SK-N-SH treated with all-trans-retinoic acid at 6 μM for 48 hours (cell line): ENCODE data around the gene RAPGEF5.

ENCODE experiments used
- ATAC-seq: fragments of 200-7000 bp; cut with Tn5 transposase; 3 replicates; pipeline ENCODE4 v1.9.1; 2020; ENCODE audit warnings: mild to moderate bottlenecking, moderate library complexity
- ARNTL ChIP-seq: fragments of 450-650 bp; formaldehyde crosslinking; IDR thresholded peaks from 2 replicates; pipeline ENCODE4 v1.5.0; 2020; ENCODE audit warnings: low read depth, mild to moderate bottlenecking, moderate library complexity, borderline replicate concordance
- BACH2 ChIP-seq: fragments of 250-450 bp; sonication (Bioruptor Pico); IDR thresholded peaks from 2 replicates; pipeline ENCODE4 v1.9.0; 2021; ENCODE audit warnings: mild to moderate bottlenecking, borderline replicate concordance
- CSDC2 ChIP-seq: fragments of 250-450 bp; sonication (Bioruptor Pico); IDR thresholded peaks from 2 replicates; pipeline ENCODE4 v1.5.0; 2020; ENCODE audit warnings: mild to moderate bottlenecking, moderate library complexity
- CSRNP3 ChIP-seq: fragments of 250-450 bp; sonication (Bioruptor Pico); IDR thresholded peaks from 2 replicates; pipeline ENCODE4 v1.5.1; 2021; ENCODE audit warnings: mild to moderate bottlenecking, moderate library complexity
- ESRRG ChIP-seq: fragments of 250-450 bp; sonication (Bioruptor Pico); IDR thresholded peaks from 2 replicates; pipeline ENCODE4 v1.6.1; 2021; ENCODE audit warnings: mild to moderate bottlenecking
- OSR1 ChIP-seq: fragments of 250-450 bp; sonication (Bioruptor Pico); IDR thresholded peaks from 2 replicates; pipeline ENCODE4 v1.8.0; 2022; ENCODE audit warnings: moderate library complexity, mild to moderate bottlenecking, inconsistent platforms
- PPARA ChIP-seq: fragments of 250-450 bp; sonication (Bioruptor Pico); IDR thresholded peaks from 2 replicates; pipeline ENCODE4 v1.5.0; 2020; ENCODE audit warnings: mild to moderate bottlenecking, borderline replicate concordance
- RARB ChIP-seq: fragments of 250-450 bp; sonication (Bioruptor Pico); IDR thresholded peaks from 2 replicates; pipeline ENCODE4 v1.8.0; 2021; ENCODE audit warnings: mild to moderate bottlenecking, moderate library complexity
- SNAI2 ChIP-seq: fragments of 250-450 bp; sonication (Bioruptor Pico); IDR thresholded peaks from 2 replicates; pipeline ENCODE4 v1.5.0; 2020; ENCODE audit warnings: mild to moderate bottlenecking, moderate library complexity
- TCF4 ChIP-seq: fragments of 250-450 bp; sonication (Bioruptor Pico); IDR thresholded peaks from 2 replicates; pipeline ENCODE4 v1.8.0; 2021; ENCODE audit warnings: mild to moderate bottlenecking, moderate library complexity, borderline replicate concordance
- TOX ChIP-seq: fragments of 250-450 bp; sonication (Bioruptor Pico); IDR thresholded peaks from 2 replicates; pipeline ENCODE4 v1.8.0; 2021; ENCODE audit warnings: mild to moderate bottlenecking, moderate library complexity, borderline replicate concordance
- ZC3H10 ChIP-seq: fragments of 250-450 bp; sonication (Bioruptor Pico); IDR thresholded peaks from 2 replicates; pipeline ENCODE4 v1.5.1; 2021; ENCODE audit warnings: mild to moderate bottlenecking, moderate library complexity
- ZFP30 ChIP-seq: fragments of 450-650 bp; formaldehyde crosslinking; IDR thresholded peaks from 2 replicates; pipeline ENCODE4 v1.5.0; 2022; ENCODE audit warnings: mild to moderate bottlenecking, moderate library complexity
- ZNF565 ChIP-seq: fragments of 450-650 bp; formaldehyde crosslinking; conservative IDR thresholded peaks from 2 replicates; pipeline ENCODE4 v1.5.0; 2020; ENCODE audit warnings: low read depth, mild to moderate bottlenecking, moderate library complexity
- TF ChIP-seq, protein P1 (sequence below): fragments of 250-450 bp; sonication (Bioruptor Pico); IDR thresholded peaks from 2 replicates; pipeline ENCODE4 v1.5.1; 2020; ENCODE audit warnings: low read depth, mild to moderate bottlenecking, moderate library complexity
- TF ChIP-seq, protein P2 (sequence below): fragments of 250-450 bp; sonication (Bioruptor Pico); IDR thresholded peaks from 2 replicates; pipeline ENCODE4 v1.5.0; 2020; ENCODE audit warnings: mild to moderate bottlenecking, moderate library complexity
- TF ChIP-seq, protein P3 (sequence below): fragments of 250-450 bp; sonication (Bioruptor Pico); IDR thresholded peaks from 2 replicates; pipeline ENCODE4 v1.8.0; 2021; ENCODE audit warnings: low read depth, mild to moderate bottlenecking, moderate library complexity, borderline replicate concordance

Gene RAPGEF5

GRCh38 chr7:22200777-22201176 is 156.2 kb downstream of the RAPGEF5 start:
- no peak for TF ChIP-seq ZFP30
- TF ChIP-seq TOX (CRISPR knock-in tag), result no peak
- TF ChIP-seq CSDC2 (CRISPR knock-in tag), result no peak
- TF ChIP-seq, protein P1, sequence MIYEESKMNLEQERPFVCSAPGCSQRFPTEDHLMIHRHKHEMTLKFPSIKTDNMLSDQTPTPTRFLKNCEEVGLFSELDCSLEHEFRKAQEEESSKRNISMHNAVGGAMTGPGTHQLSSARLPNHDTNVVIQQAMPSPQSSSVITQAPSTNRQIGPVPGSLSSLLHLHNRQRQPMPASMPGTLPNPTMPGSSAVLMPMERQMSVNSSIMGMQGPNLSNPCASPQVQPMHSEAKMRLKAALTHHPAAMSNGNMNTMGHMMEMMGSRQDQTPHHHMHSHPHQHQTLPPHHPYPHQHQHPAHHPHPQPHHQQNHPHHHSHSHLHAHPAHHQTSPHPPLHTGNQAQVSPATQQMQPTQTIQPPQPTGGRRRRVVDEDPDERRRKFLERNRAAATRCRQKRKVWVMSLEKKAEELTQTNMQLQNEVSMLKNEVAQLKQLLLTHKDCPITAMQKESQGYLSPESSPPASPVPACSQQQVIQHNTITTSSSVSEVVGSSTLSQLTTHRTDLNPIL (CRISPR knock-in tag), result no peak
- no peak for TF ChIP-seq ARNTL (CRISPR knock-in tag)
- TF ChIP-seq, protein P2, sequence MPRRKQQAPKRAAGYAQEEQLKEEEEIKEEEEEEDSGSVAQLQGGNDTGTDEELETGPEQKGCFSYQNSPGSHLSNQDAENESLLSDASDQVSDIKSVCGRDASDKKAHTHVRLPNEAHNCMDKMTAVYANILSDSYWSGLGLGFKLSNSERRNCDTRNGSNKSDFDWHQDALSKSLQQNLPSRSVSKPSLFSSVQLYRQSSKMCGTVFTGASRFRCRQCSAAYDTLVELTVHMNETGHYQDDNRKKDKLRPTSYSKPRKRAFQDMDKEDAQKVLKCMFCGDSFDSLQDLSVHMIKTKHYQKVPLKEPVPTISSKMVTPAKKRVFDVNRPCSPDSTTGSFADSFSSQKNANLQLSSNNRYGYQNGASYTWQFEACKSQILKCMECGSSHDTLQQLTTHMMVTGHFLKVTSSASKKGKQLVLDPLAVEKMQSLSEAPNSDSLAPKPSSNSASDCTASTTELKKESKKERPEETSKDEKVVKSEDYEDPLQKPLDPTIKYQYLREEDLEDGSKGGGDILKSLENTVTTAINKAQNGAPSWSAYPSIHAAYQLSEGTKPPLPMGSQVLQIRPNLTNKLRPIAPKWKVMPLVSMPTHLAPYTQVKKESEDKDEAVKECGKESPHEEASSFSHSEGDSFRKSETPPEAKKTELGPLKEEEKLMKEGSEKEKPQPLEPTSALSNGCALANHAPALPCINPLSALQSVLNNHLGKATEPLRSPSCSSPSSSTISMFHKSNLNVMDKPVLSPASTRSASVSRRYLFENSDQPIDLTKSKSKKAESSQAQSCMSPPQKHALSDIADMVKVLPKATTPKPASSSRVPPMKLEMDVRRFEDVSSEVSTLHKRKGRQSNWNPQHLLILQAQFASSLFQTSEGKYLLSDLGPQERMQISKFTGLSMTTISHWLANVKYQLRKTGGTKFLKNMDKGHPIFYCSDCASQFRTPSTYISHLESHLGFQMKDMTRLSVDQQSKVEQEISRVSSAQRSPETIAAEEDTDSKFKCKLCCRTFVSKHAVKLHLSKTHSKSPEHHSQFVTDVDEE (CRISPR knock-in tag), result no peak
- TF ChIP-seq CSRNP3 (CRISPR knock-in tag), result no peak
- no peak for TF ChIP-seq ZC3H10 (CRISPR knock-in tag)
- no peak for TF ChIP-seq PPARA (CRISPR knock-in tag)
- TF ChIP-seq SNAI2, result no peak
- no peak for TF ChIP-seq RARB (CRISPR knock-in tag)
- TF ChIP-seq, all 23 proteins: peak for 0

GRCh38 chr7:22200238-22200637 is 156.7 kb downstream of the RAPGEF5 start:
- TF ChIP-seq TCF4 (CRISPR knock-in tag), result no peak
- TF ChIP-seq, protein P1 (CRISPR knock-in tag), result no peak
- TF ChIP-seq ZNF565 (CRISPR knock-in tag), result no peak
- TF ChIP-seq CSRNP3 (CRISPR knock-in tag), result no peak
- TF ChIP-seq, protein P3, sequence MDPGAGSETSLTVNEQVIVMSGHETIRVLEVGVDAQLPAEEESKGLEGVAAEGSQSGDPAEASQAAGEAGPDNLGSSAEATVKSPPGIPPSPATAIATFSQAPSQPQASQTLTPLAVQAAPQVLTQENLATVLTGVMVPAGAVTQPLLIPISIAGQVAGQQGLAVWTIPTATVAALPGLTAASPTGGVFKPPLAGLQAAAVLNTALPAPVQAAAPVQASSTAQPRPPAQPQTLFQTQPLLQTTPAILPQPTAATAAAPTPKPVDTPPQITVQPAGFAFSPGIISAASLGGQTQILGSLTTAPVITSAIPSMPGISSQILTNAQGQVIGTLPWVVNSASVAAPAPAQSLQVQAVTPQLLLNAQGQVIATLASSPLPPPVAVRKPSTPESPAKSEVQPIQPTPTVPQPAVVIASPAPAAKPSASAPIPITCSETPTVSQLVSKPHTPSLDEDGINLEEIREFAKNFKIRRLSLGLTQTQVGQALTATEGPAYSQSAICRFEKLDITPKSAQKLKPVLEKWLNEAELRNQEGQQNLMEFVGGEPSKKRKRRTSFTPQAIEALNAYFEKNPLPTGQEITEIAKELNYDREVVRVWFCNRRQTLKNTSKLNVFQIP, result no peak
- TF ChIP-seq ESRRG (CRISPR knock-in tag), result no peak
- no peak for TF ChIP-seq RARB (CRISPR knock-in tag)
- no peak for TF ChIP-seq TOX (CRISPR knock-in tag)
- TF ChIP-seq OSR1 (CRISPR knock-in tag), result no peak
- TF ChIP-seq, protein P2 (CRISPR knock-in tag), result no peak
- TF ChIP-seq BACH2, result no peak
- TF ChIP-seq ZFP30, result no peak
- ATAC-seq, result no peak

More at GRCh38 chr7:22200777-22201176, 156.2 kb downstream of the RAPGEF5 start:
- no peak for ATAC-seq
